Heart right ventricle (tissue), 16 donors: ENCODE measurements around the gene DOCK9. TPM values are rescaled to one million over a fixed set of nuclear protein-coding genes. Genes with fewer than 3 reads are reported as not detected.
A peak's percentile ranks its signal among the peaks of the same experiment; 100 is the strongest.

Source experiments
- ATAC-seq, 8 donors: fragments of 200-7000 bp; cut with Tn5 transposase; one replicate each; pipeline ENCODE4 v1.9.1; 2020; ENCODE audit warnings: mild to moderate bottlenecking in 8 of 8, moderate library complexity in 8 of 8, moderate number of reproducible peaks in 1 of 8
- DNase-seq, 2 donors: peaks; one replicate each; pipeline ENCODE4 v3.0.0-alpha.2; 2020
- H3K27ac ChIP-seq, 10 donors: fragments of 200-600 bp; sonication (generic) in 2 of 10; one replicate each; pipeline versions ENCODE4 v1.5.0 to v1.8.0; 2020 to 2022; ENCODE audit warnings: mild to moderate bottlenecking in 3 of 10
- H3K27me3 ChIP-seq, 7 donors: fragments of 200-600 bp; one replicate each; pipeline ENCODE4 v1.8.0; 2021 to 2022; ENCODE audit warnings: mild to moderate bottlenecking in 2 of 7
- H3K36me3 ChIP-seq, 9 donors: fragments of 200-600 bp; sonication (generic) in 1 of 9; one replicate each; pipeline versions ENCODE4 v1.5.0 to v1.8.0; 2020 to 2022; ENCODE audit warnings: mild to moderate bottlenecking in 2 of 9
- H3K4me1 ChIP-seq, 9 donors: fragments of 200-600 bp; sonication (generic) in 1 of 9; one replicate each; pipeline versions ENCODE4 v1.5.0 to v1.8.0; 2020 to 2022; ENCODE audit warnings: mild to moderate bottlenecking in 4 of 9
- H3K4me3 ChIP-seq, 10 donors: fragments of 200-600 bp; sonication (generic) in 2 of 10; one replicate each; pipeline versions ENCODE4 v1.5.0 to v1.8.0; 2020 to 2022; ENCODE audit warnings: mild to moderate bottlenecking in 7 of 10, moderate library complexity in 2 of 10
- H3K9me3 ChIP-seq, 11 donors: fragments of 200-600 bp in 10 of 11; sonication (generic) in 2 of 11; one replicate each; pipeline versions ENCODE4 v1.5.0 to v1.8.0; 2013 to 2022; ENCODE audit warnings: mild to moderate bottlenecking in 2 of 11, control low read depth in 1 of 11, moderate library complexity in 1 of 11
- WGBS, 2 donors: extraction: QIAGEN DNeasy Blood & Tissue Kit; methylation state at CpG; one replicate each; pipeline ENCODE4 v1.1.7; 2013; ENCODE audit warnings: inconsistent platforms in 1 of 2; 5-methylcytosine and 5-hydroxymethylcytosine counted together
- intact Hi-C, 10 donors: fragments of 100-400 bp; cut with DNase I; formaldehyde crosslinking; loops; one replicate each; pipeline versions ENCODE4 v1.11.1 to v1.14.2; 2022
- polyA plus RNA-seq, 2 donors: library from polyadenylated mRNA; stranded (reverse); fragments of 200-250 nt; gene quantifications; one replicate each; pipeline ENCODE4 v1.2.3, GENCODE V29; 2013
- total RNA-seq, 10 donors: library from RNA; stranded (reverse); fragmentation: NEBNext Ultra II Directional in 3 of 10; extraction: Animal tissue kit (Norgen Biotek cat#: 25700) in 3 of 10; gene quantifications; one replicate each; pipeline versions ENCODE4 v1.2.1 to v1.2.4, GENCODE V29; 2021 to 2023
- TF ChIP-seq, protein P1 (sequence below), 9 donors: fragments of 200-600 bp; sonication (generic) in 2 of 9; IDR thresholded peaks; one replicate each; pipeline versions ENCODE4 v1.5.0 to v1.8.0; 2021 to 2022; ENCODE audit warnings: antibody characterized with exemption in 9 of 9, mild to moderate bottlenecking in 5 of 9, moderate library complexity in 1 of 9
- donor health status: Arrhythmogenic right ventricular cardiomyopathy.
- donor health status: ischemic (EF 13 %, LVEDD 7.1; RV severe dilation, severe dysfunction).
- donor health status: healthy with polysubstance abuse.
- donor health status: DM: no; HTN: yes; CAD: no.
- donor health status: DM: no; HTN: no; CAD: no.
- donor health status: ischemic (EF 25% LVEDD 6.9; RV normal size, moderate dysfunction).
- donor health status: ischemic (EF 25% LVEDD 5.7; RV mildly dilated, moderate dysfunction).
- donor health status: healthy.
- donor health status: DM: yes; HTN: yes; CAD: no.
- donor health status: Ischemic cardiomyopathy.
- donor health status: ischemic (EF 35%, LVEDD 5.7; RV mildly dilated, moderate dysfunction).
- donor health status: nonischemic (EF 11% LVEDD 7.7; RV severe dilation, severe dysfunction).
- donor health status: DM: yes; HTN: yes; CAD: no.
- donor health status: PGD.
- donor health status: ischemic (EF 29% LVEDD 5.4; RV normal size, mild dysfunction).
- donor health status: nonischemic (EF 23%, LVEDD 6.1; RV moderate dilation, normal function).

The DOCK9 gene
- total and polyA plus RNA-seq, 12 donors, result 31.6 to 73.7 (median 43.4) TPM

GRCh38 chr13:99002172-99002710, 24.4 kb upstream of the DOCK9 start:
- Histone ChIP-seq H3K4me3 (no peak overlapping the region), H3K36me3 (no peaks in the 10 kb centered on the region), H3K27me3 (peaks cover 0 to 3% (median 0%) of the 10 kb centered on the region in 7 donors), H3K9me3 (no peaks in the 10 kb centered on the region), H3K27ac (no peak overlapping the region), H3K4me1 (peaks cover 9 to 99% (median 66%) of the 10 kb centered on the region in 9 donors)
- no peak for ATAC-seq
- no peak for DNase-seq
- 72 to 75% methylated on average over 5 of the region's 5 CpGs for WGBS, 2 donors
- intact Hi-C loops, result no loop called here
- TF ChIP-seq, protein P1, sequence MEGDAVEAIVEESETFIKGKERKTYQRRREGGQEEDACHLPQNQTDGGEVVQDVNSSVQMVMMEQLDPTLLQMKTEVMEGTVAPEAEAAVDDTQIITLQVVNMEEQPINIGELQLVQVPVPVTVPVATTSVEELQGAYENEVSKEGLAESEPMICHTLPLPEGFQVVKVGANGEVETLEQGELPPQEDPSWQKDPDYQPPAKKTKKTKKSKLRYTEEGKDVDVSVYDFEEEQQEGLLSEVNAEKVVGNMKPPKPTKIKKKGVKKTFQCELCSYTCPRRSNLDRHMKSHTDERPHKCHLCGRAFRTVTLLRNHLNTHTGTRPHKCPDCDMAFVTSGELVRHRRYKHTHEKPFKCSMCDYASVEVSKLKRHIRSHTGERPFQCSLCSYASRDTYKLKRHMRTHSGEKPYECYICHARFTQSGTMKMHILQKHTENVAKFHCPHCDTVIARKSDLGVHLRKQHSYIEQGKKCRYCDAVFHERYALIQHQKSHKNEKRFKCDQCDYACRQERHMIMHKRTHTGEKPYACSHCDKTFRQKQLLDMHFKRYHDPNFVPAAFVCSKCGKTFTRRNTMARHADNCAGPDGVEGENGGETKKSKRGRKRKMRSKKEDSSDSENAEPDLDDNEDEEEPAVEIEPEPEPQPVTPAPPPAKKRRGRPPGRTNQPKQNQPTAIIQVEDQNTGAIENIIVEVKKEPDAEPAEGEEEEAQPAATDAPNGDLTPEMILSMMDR (IDR thresholded peaks at IDR 0.05), result no peak

DNA sequence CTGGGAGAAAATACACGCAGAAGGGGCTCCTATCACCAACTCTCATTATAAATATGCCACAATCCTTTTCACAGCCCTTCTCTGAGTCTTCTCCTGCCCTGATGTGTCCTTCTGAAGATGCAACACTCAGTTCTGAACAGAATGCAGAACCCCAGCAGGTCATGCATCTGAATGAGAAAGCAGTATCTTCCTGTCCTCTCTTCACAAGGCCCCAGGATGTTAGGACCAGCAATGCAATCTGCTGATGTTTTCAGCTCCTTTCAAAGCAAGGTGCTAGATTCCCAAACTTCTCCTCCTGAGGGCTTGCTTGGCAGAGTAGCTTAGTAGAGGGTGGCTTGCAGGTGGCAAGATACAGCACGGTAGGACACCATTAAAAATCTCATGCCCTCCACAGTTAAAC, 22.3 kb upstream of the DOCK9 start:
- ATAC-seq, result no peak
- WGBS, 2 donors, result 73 to 82% methylated on average over 2 of the region's 2 CpGs
- Histone ChIP-seq H3K4me1 (peaks cover 9 to 81% (median 52%) of the 10 kb centered on the region in 9 donors), H3K9me3 (no peaks in the 10 kb centered on the region), H3K36me3 (no peaks in the 10 kb centered on the region), H3K27me3 (no peaks in the 10 kb centered on the region), H3K27ac (peak overlapping the region; percentile 3 to 80 (median 57)), H3K4me3 (peak overlapping the region in 1 of 10 donors; percentile 10)
- TF ChIP-seq, protein P1 (IDR thresholded peaks at IDR 0.05), result no peak
- no peak for DNase-seq
- intact Hi-C loops, result no loop called here

DNA sequence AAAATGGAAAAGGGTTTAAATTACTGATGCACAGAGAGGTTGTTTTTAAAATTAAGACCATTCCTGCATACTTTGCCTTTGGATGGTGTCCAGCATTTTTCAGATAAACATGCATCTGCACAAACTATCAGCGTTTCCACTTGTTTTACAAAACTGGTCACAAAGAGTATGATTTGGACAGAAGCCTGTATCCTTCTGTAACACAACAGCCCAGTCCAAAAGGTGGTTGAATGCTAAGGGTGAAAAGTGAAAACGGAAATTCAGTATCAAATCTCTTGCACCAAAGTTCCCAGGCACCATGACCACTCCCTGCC, 21.7 kb upstream of the DOCK9 start:
- DNase-seq (no peak), ATAC-seq (peak in 5 of 8 donors; percentile 40 to 56 (median 49))
- peak overlapping the region in 1 of 10 donors; percentile 10 for H3K4me3 ChIP-seq
- TF ChIP-seq, protein P1 (IDR thresholded peaks at IDR 0.05), result no peak
- H3K4me1 ChIP-seq, result peaks cover 9 to 76% (median 50%) of the 10 kb centered on the region in 9 donors
- no peaks in the 10 kb centered on the region for H3K9me3 ChIP-seq
- H3K27ac ChIP-seq, result peak overlapping the region; percentile 3 to 80 (median 57)
- intact Hi-C loops, result no loop called here
- no peaks in the 10 kb centered on the region for H3K36me3 ChIP-seq
- 25 to 28% methylated on average over 2 of the region's 2 CpGs for WGBS, 2 donors
- H3K27me3 ChIP-seq, result no peaks in the 10 kb centered on the region

- ATAC-seq (peak in 5 of 8 donors; percentile 30 to 61 (median 47)), DNase-seq (no peak)
- intact Hi-C loops, result no loop called here
- Histone ChIP-seq H3K36me3 (no peaks in the 10 kb centered on the region), H3K27ac (peak overlapping the region in 9 of 10 donors; percentile 12 to 80 (median 51)), H3K9me3 (no peaks in the 10 kb centered on the region), H3K27me3 (no peaks in the 10 kb centered on the region), H3K4me1 (peaks cover 6 to 70% (median 45%) of the 10 kb centered on the region in 9 donors), H3K4me3 (peak overlapping the region in 1 of 10 donors; percentile 10)
- TF ChIP-seq, protein P1 (IDR thresholded peaks at IDR 0.05), result no peak
- WGBS, 2 donors, result 46 to 53% methylated on average over 8 of the region's 8 CpGs
Measured at GRCh38 chr13:98998831-98999638, 21.2 kb upstream of the DOCK9 start.
